CD4-positive, alpha-beta memory T cell (primary cell): ENCODE measurements around the gene VEZT. TPM values are rescaled to one million over a fixed set of nuclear protein-coding genes. Genes with fewer than 3 reads are reported as not detected.
"Not testable (repeated sequence)": the region's sequence is repeated elsewhere in the genome, so short reads cannot be mapped to it uniquely, and the experiment has no call there.

ENCODE experiments used
- CTCF ChIA-PET: fragments of 350-600 bp; sonication (Branson Sonifier 250); formaldehyde crosslinking; loops from one replicate; lab custom pipeline; 2021; ENCODE audit warnings: inconsistent platforms; ENCODE audit not compliant: partially characterized antibody; lab: Charles Lee
- POLR2A ChIA-PET: fragments of 350-600 bp; sonication (Branson Sonifier 250); formaldehyde crosslinking; loops from one replicate; lab custom pipeline; 2021; ENCODE audit not compliant: partially characterized antibody; lab: Charles Lee
- DNase-seq, 5 donors: peaks; one replicate each; pipeline versions ENCODE4 v3.0.0 to v3.0.0-alpha.2; 2020 to 2022; ENCODE audit warnings: mixed read lengths in 1 of 5
- H3K27ac ChIP-seq: one replicate; pipeline ENCODE4 v1.7.0; 2013; ENCODE audit warnings: low read depth, low read length
- H3K27me3 ChIP-seq: 2 replicates; pipeline ENCODE4 v1.7.0; 2013; ENCODE audit warnings: mild to moderate bottlenecking, low read length, moderate library complexity; ENCODE audit not compliant: insufficient read depth
- H3K36me3 ChIP-seq: 2 replicates; pipeline ENCODE4 v1.7.0; 2013; ENCODE audit warnings: mild to moderate bottlenecking, low read length, moderate library complexity; ENCODE audit not compliant: insufficient read depth
- H3K4me1 ChIP-seq: 2 replicates; pipeline ENCODE4 v1.7.0; 2013; ENCODE audit warnings: mild to moderate bottlenecking, low read length, moderate library complexity; ENCODE audit not compliant: insufficient read depth
- H3K4me3 ChIP-seq, 2 donors: one replicate each; pipeline ENCODE4 v1.7.0; 2013; ENCODE audit warnings: low read length in 2 of 2, mild to moderate bottlenecking in 1 of 2
- H3K9me3 ChIP-seq, 2 donors: one replicate each; pipeline ENCODE4 v1.7.0; 2013; ENCODE audit warnings: low read length in 2 of 2, control low read depth in 1 of 2; ENCODE audit not compliant: control insufficient read depth in 1 of 2
- H3K27ac Mint-ChIP-seq, 7 donors: one replicate each; pipeline ENCODE4 v1.8.0; 2020 to 2021; ENCODE audit warnings: mixed read lengths in 7 of 7, mild to moderate bottlenecking in 6 of 7, inconsistent platforms in 3 of 7, moderate library complexity in 3 of 7
- H3K27me3 Mint-ChIP-seq, 2 donors: one replicate each; pipeline ENCODE4 v1.8.0; 2020 to 2021; ENCODE audit warnings: mixed read lengths in 2 of 2
- H3K36me3 Mint-ChIP-seq, 2 donors: one replicate each; pipeline ENCODE4 v1.8.0; 2020 to 2021; ENCODE audit warnings: mixed read lengths in 2 of 2, inconsistent platforms in 1 of 2, mild to moderate bottlenecking in 1 of 2
- H3K4me1 Mint-ChIP-seq, 4 donors: one replicate each; pipeline ENCODE4 v1.8.0; 2020 to 2021; ENCODE audit warnings: mixed read lengths in 4 of 4, mild to moderate bottlenecking in 1 of 4
- H3K4me3 Mint-ChIP-seq, 8 donors: one replicate each; pipeline ENCODE4 v1.8.0; 2020 to 2021; ENCODE audit warnings: mixed read lengths in 8 of 8, mild to moderate bottlenecking in 7 of 8, moderate library complexity in 6 of 8, inconsistent platforms in 3 of 8
- H3K9me3 Mint-ChIP-seq, 8 donors: one replicate each; pipeline ENCODE4 v1.8.0; 2020 to 2021; ENCODE audit warnings: mixed read lengths in 8 of 8, mild to moderate bottlenecking in 5 of 8, inconsistent platforms in 3 of 8, moderate library complexity in 1 of 8
- intact Hi-C: fragments of 100-400 bp; cut with micrococcal nuclease; formaldehyde crosslinking; loops from one replicate; pipeline ENCODE4 v1.15.1; 2023
- polyA plus RNA-seq, 2 donors: library from polyadenylated mRNA; unstranded; fragments of 300-500 nt; fragmentation: Illumina TruSeq; gene quantifications; one replicate each; pipeline ENCODE4 v1.2.3, GENCODE V29; 2021
- total RNA-seq, 2 experiments: library from RNA; stranded (reverse); gene quantifications; one replicate each; pipeline ENCODE4 v1.2.3, GENCODE V29; 2021

VEZT gene
- total and polyA plus RNA-seq, 4 experiments from 2014 or later = 22.3 to 49.4 (median 34.9) TPM

DNA sequence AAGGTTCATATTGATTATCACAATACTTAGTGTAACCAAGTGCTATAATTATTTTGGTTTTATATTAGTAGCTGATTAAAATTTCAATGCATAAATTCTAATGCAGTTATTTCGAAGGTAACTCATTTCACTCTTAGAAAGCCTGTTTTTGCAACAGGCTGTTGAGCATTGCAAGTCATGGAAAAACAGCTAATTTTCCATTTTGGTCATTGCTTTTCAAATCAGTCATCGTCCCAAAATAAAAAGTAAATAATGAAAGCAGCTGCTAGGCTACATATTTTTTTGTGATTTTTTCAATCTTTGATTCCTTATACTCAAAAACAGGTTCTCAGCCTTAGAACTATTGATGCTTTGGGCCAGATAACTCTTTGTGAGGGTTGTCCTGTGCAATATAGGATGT, 22.9 kb downstream of the VEZT start:
- peaks cover 5% of the 10 kb centered on the region for H3K4me1 ChIP-seq
- no peaks in the 10 kb centered on the region for H3K9me3 Mint-ChIP-seq
- ChIA-PET CTCF (interaction anchor here (0.6 kb wide), 1 partner anchor 291 kb away, joined by 3 read pairs; no protein-coding TSS in a partner anchor), POLR2A (interaction anchor here (0.8 kb wide), 1 partner anchor 18 kb away, joined by 3 read pairs; no protein-coding TSS in a partner anchor)
- no peaks in the 10 kb centered on the region for H3K36me3 ChIP-seq
- H3K9me3 ChIP-seq = no peaks in the 10 kb centered on the region
- no peak overlapping the region for H3K4me3 ChIP-seq
- H3K27me3 ChIP-seq = no peaks in the 10 kb centered on the region
- H3K27ac Mint-ChIP-seq = no peak overlapping the region
- peaks cover 19 to 35% (median 21%) of the 10 kb centered on the region in 4 donors for H3K4me1 Mint-ChIP-seq
- intact Hi-C loops = no loop called here
- peaks cover 14 to 19% of the 10 kb centered on the region in 2 donors for H3K36me3 Mint-ChIP-seq
- H3K27me3 Mint-ChIP-seq = no peaks in the 10 kb centered on the region
- no peak overlapping the region for H3K4me3 Mint-ChIP-seq
- no peak for DNase-seq
- H3K27ac ChIP-seq = no peak overlapping the region

DNA sequence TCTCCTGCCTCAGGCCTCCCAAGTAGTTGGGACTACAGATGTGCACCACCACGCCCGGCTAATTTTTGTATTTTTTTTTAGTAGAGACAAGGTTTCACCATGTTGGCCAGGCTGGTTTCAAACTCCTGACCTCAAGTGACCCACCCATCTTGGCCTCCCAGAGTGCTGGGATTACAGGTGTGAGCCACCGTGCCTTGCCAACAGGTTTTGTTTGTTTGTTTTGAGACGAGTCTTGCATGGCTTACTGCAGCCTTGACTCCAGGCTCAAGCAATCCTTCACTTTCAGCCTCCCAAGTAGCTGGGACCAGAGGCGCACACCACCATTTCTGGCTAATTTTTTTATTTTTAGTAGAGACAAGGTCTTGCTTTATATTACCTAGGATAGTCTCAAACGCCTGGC, 23.5 kb downstream of the VEZT start:
- DNase-seq, H3K27ac ChIP-seq, H3K9me3 ChIP-seq, H3K4me3 ChIP-seq, intact Hi-C loops, H3K27me3 Mint-ChIP-seq, H3K4me3 Mint-ChIP-seq, H3K4me1 ChIP-seq, H3K27ac Mint-ChIP-seq, POLR2A ChIA-PET, H3K9me3 Mint-ChIP-seq, H3K27me3 ChIP-seq, CTCF ChIA-PET, H3K36me3 ChIP-seq: not testable (repeated sequence)
- H3K36me3 Mint-ChIP-seq = peaks cover 17 to 21% of the 10 kb centered on the region in 2 donors
- H3K4me1 Mint-ChIP-seq = peaks cover 22 to 41% (median 25%) of the 10 kb centered on the region in 4 donors

DNA sequence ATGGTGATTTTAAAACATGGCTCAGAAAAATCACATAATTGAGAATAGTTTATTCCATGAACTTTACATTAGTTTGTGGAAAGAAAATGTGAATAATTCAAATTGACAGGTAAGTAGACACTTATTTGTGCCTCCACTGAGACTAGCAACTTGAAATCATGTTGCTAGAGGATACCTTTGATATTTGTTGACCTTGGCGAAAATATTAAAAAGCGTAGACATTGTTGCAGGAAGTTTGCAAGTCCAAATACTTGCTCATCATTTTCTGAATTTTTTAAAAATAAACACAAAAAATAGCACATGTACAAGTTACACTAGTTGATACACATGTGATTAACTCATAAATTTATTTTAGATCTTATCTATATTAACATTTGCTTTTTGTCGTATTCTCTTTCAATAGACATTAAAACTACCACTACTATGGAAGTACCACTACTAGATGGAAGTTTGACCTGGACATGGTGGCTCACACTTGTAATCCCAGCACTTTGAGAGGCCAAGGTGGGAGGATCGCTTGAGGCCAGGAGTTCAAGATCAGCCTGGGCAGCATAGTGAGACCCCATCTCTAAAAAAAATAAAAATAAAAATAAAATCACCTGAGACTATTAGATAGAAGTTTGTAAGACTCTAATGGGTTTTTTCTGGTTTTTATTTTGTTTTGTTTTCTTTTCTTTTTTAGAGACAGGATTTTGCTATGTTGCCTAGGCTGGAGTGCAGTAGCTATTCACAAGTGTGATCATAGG, 24.3 kb downstream of the VEZT start:
- ChIA-PET CTCF (no interaction called here), POLR2A (no interaction called here)
- Histone ChIP-seq H3K4me1 (peaks cover 5% of the 10 kb centered on the region), H3K36me3 (no peaks in the 10 kb centered on the region), H3K9me3 (no peaks in the 10 kb centered on the region), H3K27me3 (no peaks in the 10 kb centered on the region), H3K4me3 (no peak overlapping the region), H3K27ac (no peak overlapping the region)
- Mint-ChIP-seq H3K4me1 (peaks cover 22 to 43% (median 29%) of the 10 kb centered on the region in 4 donors), H3K4me3 (no peak overlapping the region), H3K27ac (no peak overlapping the region), H3K9me3 (no peaks in the 10 kb centered on the region), H3K36me3 (peaks cover 17 to 21% of the 10 kb centered on the region in 2 donors), H3K27me3 (no peaks in the 10 kb centered on the region)
- DNase-seq = no peak
- intact Hi-C loops = no loop called here

DNA sequence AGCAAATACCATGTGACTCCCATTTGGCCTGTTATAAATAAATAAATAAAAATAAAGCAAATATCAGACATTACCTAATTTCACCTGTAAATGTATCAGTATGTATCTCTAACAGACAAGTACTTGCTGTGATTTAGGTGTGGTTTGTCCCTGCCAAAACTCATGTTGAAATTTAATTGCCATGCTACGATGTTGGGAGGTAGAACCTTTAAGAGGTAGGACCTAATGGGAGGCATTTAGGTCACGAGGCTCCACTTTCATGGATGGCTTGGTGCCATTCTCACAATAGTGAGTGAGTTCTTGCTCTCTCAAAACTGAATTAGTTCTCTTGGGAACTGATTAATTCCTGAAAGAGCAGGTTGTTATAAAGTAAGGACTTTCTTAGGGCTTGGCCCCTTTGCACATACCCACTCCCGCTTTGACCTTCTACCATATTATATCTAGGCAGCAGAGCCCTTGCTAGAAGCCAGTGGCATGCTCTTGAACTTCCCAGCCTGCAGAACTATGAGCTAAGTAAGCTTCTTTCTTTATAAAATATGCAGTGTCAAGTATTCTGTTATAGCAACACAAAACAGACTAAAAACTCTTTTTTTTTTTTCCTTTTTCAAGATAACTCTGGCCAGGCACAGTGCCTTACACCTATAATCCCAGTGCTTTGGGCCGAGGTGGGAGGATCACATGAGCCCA, 26.0 kb downstream of the VEZT start:
- Mint-ChIP-seq H3K9me3 (no peaks in the 10 kb centered on the region), H3K4me3 (no peak overlapping the region), H3K36me3 (peaks cover 10 to 15% of the 10 kb centered on the region in 2 donors), H3K27ac (peak overlapping the region in 1 of 7 donors; percentile 22), H3K4me1 (peaks cover 17 to 33% (median 27%) of the 10 kb centered on the region in 4 donors), H3K27me3 (no peaks in the 10 kb centered on the region)
- no peak overlapping the region for H3K27ac ChIP-seq
- intact Hi-C loops = no loop called here
- ChIA-PET POLR2A (no interaction called here), CTCF (no interaction called here)
- H3K9me3 ChIP-seq = no peaks in the 10 kb centered on the region
- H3K4me1 ChIP-seq = no peaks in the 10 kb centered on the region
- no peak overlapping the region for H3K4me3 ChIP-seq
- no peaks in the 10 kb centered on the region for H3K27me3 ChIP-seq
- H3K36me3 ChIP-seq = no peaks in the 10 kb centered on the region
- DNase-seq = no peak

DNA sequence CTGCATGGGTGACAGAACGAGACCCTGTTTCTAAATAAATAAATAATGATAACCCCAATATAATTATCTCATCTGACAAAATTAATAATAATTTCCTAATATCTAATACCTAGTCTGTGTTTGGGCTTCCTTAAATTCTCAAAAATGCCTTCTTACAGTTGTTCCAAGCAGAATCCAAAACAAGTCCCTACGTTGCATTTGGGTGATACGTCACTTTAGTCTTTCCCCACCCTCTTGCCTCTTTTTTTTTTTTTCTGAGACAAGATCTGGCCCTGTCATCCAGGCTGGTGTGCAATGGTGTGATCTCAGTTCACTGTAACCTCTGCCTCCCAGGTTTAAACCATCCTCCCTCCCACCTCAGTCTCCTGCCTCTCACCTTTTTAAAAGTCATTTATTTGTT, 26.7 kb downstream of the VEZT start:
- H3K27ac ChIP-seq = no peak overlapping the region
- H3K9me3 ChIP-seq = no peaks in the 10 kb centered on the region
- H3K36me3 Mint-ChIP-seq = peaks cover 10 to 15% of the 10 kb centered on the region in 2 donors
- peaks cover 14 to 37% (median 28%) of the 10 kb centered on the region in 4 donors for H3K4me1 Mint-ChIP-seq
- H3K27ac Mint-ChIP-seq = no peak overlapping the region
- no peaks in the 10 kb centered on the region for H3K9me3 Mint-ChIP-seq
- no peaks in the 10 kb centered on the region for H3K27me3 ChIP-seq
- no peaks in the 10 kb centered on the region for H3K27me3 Mint-ChIP-seq
- no peak for DNase-seq
- H3K4me3 Mint-ChIP-seq = no peak overlapping the region
- intact Hi-C loops = no loop called here
- no peak overlapping the region for H3K4me3 ChIP-seq
- CTCF ChIA-PET = no interaction called here
- POLR2A ChIA-PET = no interaction called here
- no peaks in the 10 kb centered on the region for H3K36me3 ChIP-seq
- H3K4me1 ChIP-seq = no peaks in the 10 kb centered on the region

DNA sequence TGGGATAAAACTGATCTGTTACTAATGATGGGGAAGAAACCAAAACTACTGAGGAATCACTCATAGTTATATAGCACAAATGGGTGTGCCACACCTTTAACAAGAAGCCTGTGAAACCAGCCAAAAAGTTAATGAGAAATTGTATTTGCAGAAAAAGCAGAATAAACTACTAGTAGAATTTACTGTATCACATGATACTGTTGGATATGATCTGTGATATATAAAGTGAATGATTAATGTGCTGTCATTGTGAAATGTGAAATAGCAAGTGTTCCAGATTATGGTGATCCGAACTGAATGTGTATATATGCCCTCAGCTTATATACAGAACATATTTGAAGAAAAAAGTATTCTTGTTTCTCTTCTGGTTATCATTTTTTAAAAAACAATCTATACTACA, 30.5 kb downstream of the VEZT start:
- H3K27ac ChIP-seq = no peak overlapping the region
- H3K36me3 Mint-ChIP-seq = peaks cover 11 to 18% of the 10 kb centered on the region in 2 donors
- H3K27me3 ChIP-seq = no peaks in the 10 kb centered on the region
- ChIA-PET POLR2A (no interaction called here), CTCF (no interaction called here)
- no peak overlapping the region for H3K4me3 Mint-ChIP-seq
- no peaks in the 10 kb centered on the region for H3K9me3 ChIP-seq
- H3K36me3 ChIP-seq = peaks cover under 1% of the 10 kb centered on the region
- H3K9me3 Mint-ChIP-seq = no peaks in the 10 kb centered on the region
- H3K27me3 Mint-ChIP-seq = no peaks in the 10 kb centered on the region
- no peak for DNase-seq
- no peaks in the 10 kb centered on the region for H3K4me1 ChIP-seq
- no peak overlapping the region for H3K4me3 ChIP-seq
- H3K27ac Mint-ChIP-seq = no peak overlapping the region
- intact Hi-C loops = no loop called here
- peaks cover 17 to 34% (median 25%) of the 10 kb centered on the region in 4 donors for H3K4me1 Mint-ChIP-seq

DNA sequence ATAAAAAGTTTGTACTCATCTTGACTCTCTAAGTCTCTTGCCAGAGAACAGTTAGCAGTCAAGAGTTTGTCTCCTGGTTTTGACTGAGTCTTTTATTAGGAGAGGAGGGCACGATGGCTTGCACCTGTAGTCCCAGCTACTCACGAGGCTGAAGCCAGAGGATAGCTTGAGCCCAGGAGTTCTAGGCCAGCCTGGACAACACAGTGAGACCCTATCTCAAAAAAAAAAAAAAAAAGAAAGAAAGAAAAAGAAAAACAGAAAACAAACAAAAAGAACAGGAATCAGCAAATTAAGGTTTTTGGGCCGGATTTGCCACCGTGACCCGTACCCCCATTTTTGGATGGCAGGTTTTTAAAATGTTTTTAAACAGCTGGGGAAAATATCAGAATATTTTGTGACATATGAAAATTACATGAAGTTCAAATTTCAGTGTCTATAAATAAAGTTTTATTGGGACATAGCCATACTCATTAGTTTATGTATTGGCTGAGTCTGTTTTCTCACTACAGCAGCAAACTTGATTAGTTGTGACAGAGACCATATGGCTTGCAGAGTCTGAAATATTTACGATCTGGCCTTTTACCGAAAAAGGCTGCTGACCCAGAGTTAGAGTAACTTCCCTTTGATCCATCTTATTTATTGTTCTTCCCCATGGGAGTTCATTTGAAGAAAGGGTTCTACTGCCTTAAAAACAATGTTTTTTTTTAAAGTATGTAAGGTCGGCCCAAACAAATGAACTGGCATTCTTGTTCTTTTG, 31.2 kb downstream of the VEZT start:
- Mint-ChIP-seq H3K36me3 (peaks cover 16 to 20% of the 10 kb centered on the region in 2 donors), H3K27me3 (no peaks in the 10 kb centered on the region), H3K4me1 (peaks cover 17 to 33% (median 22%) of the 10 kb centered on the region in 4 donors)

More for the DNA sequence above, 31.2 kb downstream of the VEZT start:
- H3K9me3 ChIP-seq = no peaks in the 10 kb centered on the region
- no peaks in the 10 kb centered on the region for H3K4me1 ChIP-seq
- Mint-ChIP-seq H3K27ac (peak overlapping the region in 2 of 7 donors; percentile 25 to 32), H3K9me3 (no peaks in the 10 kb centered on the region), H3K4me3 (no peak overlapping the region)
- CTCF ChIA-PET = no interaction called here
- no peak for DNase-seq
- H3K36me3 ChIP-seq = peaks cover 5% of the 10 kb centered on the region
- intact Hi-C loops = no loop called here
- H3K4me3 ChIP-seq = no peak overlapping the region
- H3K27ac ChIP-seq = no peak overlapping the region
- H3K27me3 ChIP-seq = no peaks in the 10 kb centered on the region
- POLR2A ChIA-PET = no interaction called here
